GM18517 (cell line): ENCODE measurements around the gene DESI1.
"Not testable (repeated sequence)": the region's sequence is repeated elsewhere in the genome, so short reads cannot be mapped to it uniquely, and the experiment has no call there.

Source experiments
- ATAC-seq: cut with Tn5 transposase; IDR thresholded peaks from one replicate; pipeline ENCODE4 v1.9.1; 2021; ENCODE audit warnings: mild to moderate bottlenecking, moderate library complexity; ENCODE audit not compliant: unreplicated experiment

The DESI1 gene

GRCh38 chr22:41589391-41590241, 31.2 kb downstream of the DESI1 start, which contains the start of gene PMM1:
Gene PMM1, minus strand, starts transcription at chr22:41589840. Its CDS starts 35 bp downstream, at chr22:41589805.
- peak; percentile 85 for ATAC-seq

DNA sequence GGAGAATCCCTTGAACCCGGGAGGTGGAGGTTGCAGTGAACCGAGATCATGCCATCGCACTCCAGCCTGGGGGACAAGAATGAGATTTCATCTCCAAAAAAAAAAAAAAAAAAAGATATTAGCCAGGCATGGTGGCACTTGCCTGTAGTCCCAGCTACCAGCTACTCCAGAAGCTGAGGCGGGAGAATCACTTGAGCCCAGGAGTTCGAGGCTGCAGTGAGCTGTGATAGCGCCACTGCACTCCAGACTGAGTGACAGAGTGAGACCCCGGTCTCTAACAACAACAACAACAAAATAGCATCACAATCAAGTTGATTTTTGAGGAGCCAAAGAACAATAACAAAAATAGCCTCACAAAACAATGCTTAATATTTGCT, 33.5 kb downstream of the DESI1 start:
- ATAC-seq = no peak

GRCh38 chr22:41585898-41586297, 34.9 kb downstream of the DESI1 start:
- ATAC-seq = no peak

- ATAC-seq = no peak
These were observed 36.0 kb downstream of the DESI1 start for GRCh38 chr22:41584881-41585280.

GRCh38 chr22:41582694-41583093, 38.1 kb downstream of the DESI1 start:
- no peak for ATAC-seq

DNA sequence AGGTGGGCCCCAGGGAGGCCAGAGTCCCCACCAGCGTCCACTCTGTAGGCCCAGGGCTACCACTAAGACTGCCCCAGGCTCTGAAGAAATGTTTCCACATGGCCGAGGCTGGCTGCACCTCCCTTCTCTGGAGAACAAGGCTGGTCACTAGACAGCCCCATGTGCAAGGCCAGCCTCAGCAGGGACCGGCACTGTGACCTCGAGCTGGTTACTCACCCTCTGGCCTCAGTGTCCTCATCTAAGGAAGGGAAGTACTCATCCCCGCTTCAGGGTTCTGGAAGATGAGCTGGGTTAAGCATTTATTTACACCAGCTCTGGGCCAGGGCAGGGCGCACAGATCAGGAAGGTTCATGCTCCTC, 40.9 kb downstream of the DESI1 start:
- no peak for ATAC-seq

DNA sequence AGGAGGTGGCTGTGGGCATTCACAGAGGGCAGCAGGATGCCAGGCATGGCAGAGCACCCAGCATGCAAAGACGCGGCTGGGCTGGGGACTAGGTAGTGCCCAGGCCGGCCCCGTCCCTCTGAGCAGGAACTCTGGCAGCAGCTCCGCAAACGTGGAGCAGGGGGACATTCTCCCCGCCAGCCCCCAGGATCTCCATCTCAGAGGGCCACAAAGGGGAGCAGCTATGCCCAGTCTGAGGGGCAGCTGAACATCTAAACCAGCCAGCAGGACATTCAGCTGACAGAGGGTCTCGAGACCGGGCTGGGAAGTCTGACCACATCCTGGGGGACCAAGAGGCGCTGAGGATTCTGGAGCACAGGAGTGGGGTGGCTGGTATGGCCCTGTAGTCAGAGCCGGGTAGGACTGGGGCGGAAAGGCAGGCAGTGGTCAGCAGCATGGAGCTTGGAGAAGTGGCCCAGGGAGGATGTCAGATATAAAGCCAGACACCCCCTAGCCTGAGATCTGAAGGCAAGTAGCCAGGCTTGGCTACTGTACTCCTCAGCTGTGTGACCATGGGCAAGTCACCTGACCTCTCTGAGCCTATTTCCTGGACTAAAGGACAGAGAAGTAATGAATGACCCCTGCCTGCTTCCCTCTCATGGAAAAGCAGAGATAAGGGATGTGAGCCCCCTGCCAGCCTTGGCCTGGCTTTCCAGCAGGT, 41.4 kb downstream of the DESI1 start:
- no peak for ATAC-seq

GRCh38 chr22:41578818-41579217, 42.0 kb downstream of the DESI1 start:
- ATAC-seq = no peak

DNA sequence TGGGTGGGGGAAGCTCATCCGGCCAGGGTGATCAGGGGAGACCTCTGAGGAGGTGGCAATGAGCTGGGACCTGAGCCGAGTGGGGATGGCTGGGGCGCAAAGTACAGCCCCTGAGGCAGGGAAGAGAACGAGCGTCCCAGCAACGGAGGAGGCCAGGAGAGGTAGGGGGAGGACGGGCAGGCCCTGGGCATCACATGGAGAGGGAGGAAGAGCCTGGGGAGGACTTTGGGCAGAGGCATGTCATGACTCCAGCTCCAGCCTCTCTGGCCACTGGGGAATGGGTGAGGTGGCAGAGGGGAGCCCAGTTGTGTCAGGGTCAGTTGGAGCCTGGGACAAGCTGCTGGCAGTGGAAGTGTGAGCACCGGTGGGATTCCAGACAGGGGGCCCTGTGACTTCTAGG, 42.7 kb downstream of the DESI1 start:
- no peak for ATAC-seq

- no peak for ATAC-seq
These were observed 44.0 kb downstream of the DESI1 start for GRCh38 chr22:41576877-41577276.

- ATAC-seq = no peak
These were observed 45.3 kb downstream of the DESI1 start for GRCh38 chr22:41575533-41575932.

DNA sequence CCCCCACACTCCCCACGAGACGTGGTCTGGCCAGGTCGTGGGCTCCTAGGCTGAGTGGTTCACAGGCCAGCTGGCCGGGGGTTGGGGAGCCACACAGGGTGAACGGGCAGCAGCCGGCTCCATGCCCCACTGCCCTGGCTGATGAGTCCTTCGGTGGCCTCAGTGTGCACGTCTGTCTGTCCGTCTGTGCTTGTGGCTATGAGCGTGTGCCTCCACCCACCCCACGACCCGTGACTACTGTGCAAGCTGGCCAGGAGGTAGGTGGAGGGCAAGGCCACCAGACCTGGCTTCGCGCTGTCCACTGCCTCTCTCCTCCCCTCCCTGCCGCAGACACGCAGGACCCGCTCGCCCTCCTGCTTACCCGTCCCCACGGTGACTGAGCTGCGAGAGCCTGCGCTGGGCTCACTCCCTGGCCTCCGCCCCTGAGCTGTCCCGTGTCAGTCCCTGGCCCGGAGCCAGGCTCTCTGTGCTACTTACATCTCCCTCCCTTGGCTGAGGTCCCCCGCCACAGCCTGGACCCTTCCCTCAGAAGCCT, 45.9 kb downstream of the DESI1 start:
- ATAC-seq = no peak

- ATAC-seq = no peak
These were observed 47.2 kb downstream of the DESI1 start for GRCh38 chr22:41573677-41574076.

- ATAC-seq = not testable (repeated sequence)
These were observed 48.5 kb downstream of the DESI1 start for GRCh38 chr22:41572305-41572704.

GRCh38 chr22:41571786-41572185, 49.1 kb downstream of the DESI1 start:
- no peak for ATAC-seq

DNA sequence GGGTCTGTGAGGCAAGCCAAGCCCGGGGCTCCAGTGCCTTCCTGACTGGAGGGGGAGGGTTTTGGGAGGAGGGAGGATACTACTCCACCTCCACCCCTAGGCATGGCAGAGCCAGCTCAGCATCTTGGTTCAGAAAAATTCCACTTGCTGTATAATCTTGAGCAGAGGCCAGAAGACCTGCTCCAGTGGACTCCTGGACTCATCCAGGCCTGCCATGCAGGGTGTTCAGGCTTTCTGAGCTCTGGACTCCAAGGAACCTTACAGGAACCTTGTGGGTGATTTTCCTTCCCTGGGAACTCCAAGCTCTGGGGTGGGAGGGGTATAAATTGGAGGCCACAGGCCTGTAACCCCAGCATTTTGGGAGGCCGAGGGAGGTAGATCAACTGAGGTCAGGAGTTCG, 50.6 kb downstream of the DESI1 start:
- ATAC-seq = no peak

- no peak for ATAC-seq
These were observed 52.0 kb downstream of the DESI1 start for GRCh38 chr22:41568811-41569210.

GRCh38 chr22:41567512-41567768, 53.4 kb downstream of the DESI1 start:
- ATAC-seq = no peak

- no peak for ATAC-seq
These were observed 55.3 kb downstream of the DESI1 start for GRCh38 chr22:41565403-41566054.

DNA sequence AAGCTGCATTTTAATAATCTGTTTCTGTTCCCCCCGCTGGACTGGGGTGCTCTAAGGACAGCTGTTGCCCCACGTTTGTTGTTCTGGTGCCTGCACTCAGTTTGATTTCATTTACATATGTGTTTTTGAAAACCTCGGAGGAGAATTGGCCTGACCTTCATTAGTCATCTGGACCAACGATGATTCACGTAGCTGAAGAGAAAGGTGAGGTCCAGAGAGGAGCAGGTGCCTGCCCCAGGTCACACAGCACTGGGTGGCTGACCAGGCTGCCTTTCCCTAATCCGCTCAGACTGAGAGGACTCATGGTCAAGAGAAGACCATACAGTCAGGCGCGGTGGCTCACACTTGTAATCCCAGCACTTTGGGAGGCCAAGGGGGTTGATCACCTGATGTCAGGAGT, 56.3 kb downstream of the DESI1 start:
- no peak for ATAC-seq

DNA sequence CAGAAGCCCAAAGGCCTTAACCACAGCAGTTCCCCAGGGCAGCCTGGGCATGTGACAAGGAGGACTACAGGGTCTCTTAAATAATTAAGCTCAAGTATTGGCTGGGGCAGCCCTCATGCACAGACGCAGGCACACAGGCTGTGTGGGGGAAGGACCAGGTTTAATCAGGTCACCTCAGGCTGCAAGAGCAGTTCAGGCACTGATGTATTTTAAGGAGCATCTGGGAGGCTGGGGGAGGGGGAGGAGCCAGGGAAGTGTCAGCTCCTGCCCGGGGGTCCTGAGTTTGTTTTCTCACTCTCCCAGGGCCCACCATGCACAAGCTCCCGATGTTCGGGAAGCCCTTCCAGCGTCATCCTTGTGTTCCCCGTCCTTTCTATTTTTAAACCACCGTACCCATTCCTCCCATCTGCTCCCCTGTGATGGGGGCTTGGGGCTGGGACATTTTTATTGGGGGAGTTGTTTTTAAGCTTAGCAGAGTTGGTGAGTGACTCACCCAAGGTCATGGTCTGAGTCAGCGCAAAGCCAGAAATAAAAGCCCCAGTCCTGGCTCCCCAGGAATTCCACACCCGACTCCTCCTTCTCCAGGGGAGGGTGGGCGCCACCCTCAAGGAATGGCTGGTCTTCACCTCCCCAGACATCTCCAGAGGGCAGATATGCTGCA, 57.7 kb downstream of the DESI1 start:
- ATAC-seq = no peak
